AG09309 (cell line): ENCODE data around the gene USP24.

Experiments used
- DNase-seq: peaks from one replicate; pipeline ENCODE4 v3.0.0-alpha.2; 2010; ENCODE audit warnings: low read depth
- H3K4me3 ChIP-seq: 2 replicates; pipeline ENCODE4 v1.5.1; 2011; ENCODE audit warnings: mild to moderate bottlenecking, low read depth, low read length, moderate library complexity; ENCODE audit not compliant: control insufficient read depth
- CTCF ChIP-seq: IDR thresholded peaks from 2 replicates; pipeline ENCODE4 v1.5.1; 2011; ENCODE audit warnings: mild to moderate bottlenecking, low read depth, low read length, inconsistent platforms; ENCODE audit not compliant: insufficient read depth, control insufficient read depth; ENCODE audit errors: missing control alignments

Gene USP24

GRCh38 chr1:55211863-55212262 lies 3.3 kb downstream of the USP24 start:
- TF ChIP-seq CTCF: no peak
- no peak overlapping the region for H3K4me3 ChIP-seq
- no peak for DNase-seq

- no peak for TF ChIP-seq CTCF
- DNase-seq: no peak
- no peak overlapping the region for H3K4me3 ChIP-seq
Observed at GRCh38 chr1:55210990-55211801, 4.0 kb downstream of the USP24 start.

DNA sequence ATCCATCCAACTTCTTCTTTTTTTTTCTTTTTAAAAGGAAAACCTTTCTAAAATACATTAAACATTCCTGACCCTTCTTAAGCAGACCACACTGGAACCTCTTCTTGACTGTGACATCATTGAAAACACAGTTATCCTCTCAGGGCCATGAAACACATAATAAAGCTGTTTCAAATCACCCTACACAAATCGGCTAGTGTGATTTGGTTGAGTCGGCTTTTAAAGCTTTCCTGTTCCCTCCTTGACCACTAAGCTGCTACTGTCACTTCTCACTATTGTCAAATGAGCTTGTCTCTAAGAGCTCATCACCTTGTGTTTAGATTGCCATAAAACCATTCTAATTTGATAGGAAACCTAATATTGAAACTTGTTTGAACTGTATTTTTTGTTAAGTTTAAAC lies 5.9 kb downstream of the USP24 start:
- DNase-seq: no peak
- TF ChIP-seq CTCF: no peak
- H3K4me3 ChIP-seq: no peak overlapping the region

- no peak for TF ChIP-seq CTCF
- no peak overlapping the region for H3K4me3 ChIP-seq
- no peak for DNase-seq
Observed at GRCh38 chr1:55206210-55206609, 9.0 kb downstream of the USP24 start.

- no peak for DNase-seq
- TF ChIP-seq CTCF: no peak
- H3K4me3 ChIP-seq: no peak overlapping the region
Observed at GRCh38 chr1:55204997-55205396, 10.2 kb downstream of the USP24 start.

DNA sequence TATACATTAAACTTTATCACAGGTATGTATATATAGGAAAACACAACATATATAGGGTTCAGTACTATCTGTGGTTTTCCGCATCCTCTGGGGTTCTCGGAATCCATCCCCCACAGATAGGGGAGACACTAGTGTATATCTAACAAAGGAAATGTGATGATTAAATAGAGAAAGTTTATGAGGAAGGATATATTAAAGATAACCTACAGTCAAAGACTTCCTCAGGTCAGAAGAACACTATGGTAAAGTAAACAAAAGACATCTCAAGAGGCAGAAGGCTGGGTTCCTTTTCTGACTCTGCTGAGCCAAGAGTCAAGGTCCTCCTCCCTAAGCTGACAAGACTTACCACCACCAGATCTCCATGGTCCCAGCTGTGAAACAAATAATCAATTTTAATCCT lies 12.1 kb downstream of the USP24 start:
- no peak overlapping the region for H3K4me3 ChIP-seq
- no peak for DNase-seq
- no peak for TF ChIP-seq CTCF
